PC-9 (cell line): ENCODE data around the gene TNS1. TPM values are rescaled to one million over a fixed set of nuclear protein-coding genes. Genes with fewer than 3 reads are reported as not detected.
"Not testable (repeated sequence)": the region's sequence is repeated elsewhere in the genome, so short reads cannot be mapped to it uniquely, and the experiment has no call there.

Experiments
- BruUV-seq: library from RNA; stranded (reverse); fragments of 400-500 nt; replicated peaks from 2 replicates; lab custom pipeline; 2021; lab: Mats Ljungman, UMichigan
- CTCF ChIA-PET: fragments of 300-600 bp; sonication (Branson Sonifier 250); formaldehyde crosslinking; loops from one replicate; lab custom pipeline; 2022; ENCODE audit warnings: antibody characterized with exemption; lab: Charles Lee
- POLR2A ChIA-PET: fragments of 300-600 bp; sonication (Branson Sonifier 250); formaldehyde crosslinking; loops from one replicate; lab custom pipeline; 2022; ENCODE audit warnings: antibody characterized with exemption; ENCODE audit not compliant: unreplicated experiment; lab: Charles Lee
- DNase-seq, 2 experiments: peaks; one replicate each; pipeline versions ENCODE4 v3.0.0 to v3.0.0-alpha.2; 2015 to 2022; ENCODE audit warnings: mixed read lengths in 1 of 2
- H2AFZ ChIP-seq: fragments of 200-600 bp; sonication (generic); 2 replicates; pipeline ENCODE4 v1.8.1; 2017; ENCODE audit warnings: antibody characterized with exemption
- H3F3A ChIP-seq: fragments of 200-600 bp; sonication (generic); 2 replicates; pipeline ENCODE4 v1.8.1; 2017; ENCODE audit warnings: antibody characterized with exemption, mild to moderate bottlenecking, low read depth; ENCODE audit not compliant: insufficient read depth
- H3K27ac ChIP-seq: fragments of 200-600 bp; sonication (generic); 2 replicates; pipeline ENCODE4 v1.6.1; 2016; ENCODE audit warnings: mixed run types
- H3K27me3 ChIP-seq: fragments of 200-600 bp; sonication (generic); 2 replicates; pipeline ENCODE4 v1.6.1; 2016; ENCODE audit warnings: low read depth, mixed run types; ENCODE audit not compliant: insufficient read depth
- H3K36me3 ChIP-seq: fragments of 200-600 bp; sonication (generic); 2 replicates; pipeline ENCODE4 v1.6.1; 2016; ENCODE audit warnings: low read depth, mixed run types
- H3K4me1 ChIP-seq: fragments of 200-600 bp; sonication (generic); replicated peaks from 2 replicates; pipeline ENCODE4 v1.6.1; 2016; ENCODE audit warnings: mixed run types; ENCODE audit not compliant: insufficient read depth
- H3K4me2 ChIP-seq: fragments of 200-600 bp; sonication (generic); 2 replicates; pipeline ENCODE4 v1.6.1; 2017; ENCODE audit warnings: mixed run types
- H3K4me3 ChIP-seq: fragments of 200-600 bp; sonication (generic); 2 replicates; pipeline ENCODE4 v1.6.1; 2016; ENCODE audit warnings: mixed run types
- H3K79me2 ChIP-seq: fragments of 200-600 bp; sonication (generic); 2 replicates; pipeline ENCODE4 v1.6.1; 2017; ENCODE audit warnings: low read depth, mixed run types
- H3K9me2 ChIP-seq: fragments of 200-600 bp; sonication (generic); 2 replicates; pipeline ENCODE4 v1.8.1; 2017; ENCODE audit warnings: mild to moderate bottlenecking; ENCODE audit not compliant: insufficient read depth
- H3K9me3 ChIP-seq: fragments of 200-600 bp; sonication (generic); 2 replicates; pipeline ENCODE4 v1.8.1; 2016; ENCODE audit warnings: low read depth; ENCODE audit not compliant: insufficient read depth
- H4K20me1 ChIP-seq: fragments of 200-600 bp; sonication (generic); 2 replicates; pipeline ENCODE4 v1.8.1; 2017; ENCODE audit not compliant: insufficient read depth
- EZH2 ChIP-seq: fragments of 200-600 bp; sonication (generic); IDR thresholded peaks from 2 replicates; pipeline ENCODE4 v1.8.0; 2017; ENCODE audit warnings: antibody characterized with exemption, low read depth
- intact Hi-C: fragments of 100-400 bp; cut with micrococcal nuclease; formaldehyde crosslinking; loops from one replicate; pipeline ENCODE4 v1.10.0; 2022; ENCODE audit not compliant: unreplicated experiment
- total RNA-seq: library from RNA; stranded (reverse); gene quantifications from 2 replicates; pipeline ENCODE4 v1.2.3, GENCODE V29; 2021
- TF ChIP-seq, protein P1 (sequence below): fragments of 200-600 bp; sonication (generic); conservative IDR thresholded peaks from 2 replicates; pipeline ENCODE4 v1.6.1; 2017; ENCODE audit warnings: mixed run types, antibody characterized with exemption, mild to moderate bottlenecking, moderate library complexity

The TNS1 gene
- total RNA-seq, 1 experiment from 2014 or later, result 5.5 TPM

DNA sequence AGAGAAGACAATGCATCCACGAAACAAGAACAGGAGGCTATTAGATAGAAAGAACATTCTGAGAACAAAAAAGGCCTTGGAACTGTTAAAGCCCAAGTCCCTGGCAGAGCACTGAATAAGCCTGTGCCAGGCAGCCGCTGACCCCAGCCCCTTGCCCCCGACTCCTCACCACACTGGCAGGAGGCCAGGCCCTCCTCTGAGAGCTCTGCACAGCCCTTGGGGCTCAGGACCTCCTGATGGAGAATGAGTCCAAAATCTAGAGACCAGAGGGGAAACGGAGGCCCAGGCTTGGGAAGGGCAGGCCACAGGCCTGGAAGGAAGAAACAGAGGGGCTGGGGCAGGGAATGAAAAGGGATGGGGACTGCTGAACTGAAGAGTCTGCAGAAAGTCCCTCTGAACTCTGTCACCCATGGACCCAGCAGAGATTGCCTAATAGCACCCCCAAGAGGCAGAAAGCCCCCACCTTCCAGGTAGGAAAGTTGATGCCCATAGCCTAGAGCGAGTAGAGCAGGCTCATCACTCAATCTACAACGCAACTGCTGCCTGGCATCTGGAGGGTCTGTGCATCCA is 18.3 kb upstream of the TNS1 start:
- no peaks in the 10 kb centered on the region for H3K36me3 ChIP-seq
- CTCF ChIA-PET, result no interaction called here

DNA sequence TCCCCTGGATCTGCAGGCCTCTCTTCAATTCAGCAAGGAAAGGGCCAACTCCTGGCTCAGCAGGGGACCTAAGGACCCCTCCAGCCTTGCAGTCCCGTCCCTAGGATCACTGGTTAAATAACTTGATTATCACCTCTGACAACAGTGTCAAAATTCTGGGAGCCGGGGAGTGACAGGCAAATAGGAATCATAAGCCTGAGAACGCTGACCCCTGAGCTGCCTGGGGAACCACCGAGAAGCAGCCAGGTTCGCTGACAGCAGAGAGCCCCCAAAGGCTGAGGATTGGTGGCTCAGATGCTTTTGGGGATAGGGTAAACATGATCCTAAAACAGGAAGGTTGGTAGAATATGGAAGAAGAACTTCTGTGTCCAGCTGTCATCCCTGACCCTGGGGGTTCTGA is 17.5 kb upstream of the TNS1 start:
- H3F3A ChIP-seq, result no peaks in the 10 kb centered on the region
- intact Hi-C loops, result no loop called here
- H3K4me2 ChIP-seq, result no peak overlapping the region
- H4K20me1 ChIP-seq, result no peaks in the 10 kb centered on the region
- CTCF ChIA-PET, result no interaction called here
- no TSS peak for BruUV-seq
- POLR2A ChIA-PET, result no interaction called here
- H3K79me2 ChIP-seq, result no peaks in the 10 kb centered on the region
- no peak for DNase-seq
- TF ChIP-seq, protein P1, sequence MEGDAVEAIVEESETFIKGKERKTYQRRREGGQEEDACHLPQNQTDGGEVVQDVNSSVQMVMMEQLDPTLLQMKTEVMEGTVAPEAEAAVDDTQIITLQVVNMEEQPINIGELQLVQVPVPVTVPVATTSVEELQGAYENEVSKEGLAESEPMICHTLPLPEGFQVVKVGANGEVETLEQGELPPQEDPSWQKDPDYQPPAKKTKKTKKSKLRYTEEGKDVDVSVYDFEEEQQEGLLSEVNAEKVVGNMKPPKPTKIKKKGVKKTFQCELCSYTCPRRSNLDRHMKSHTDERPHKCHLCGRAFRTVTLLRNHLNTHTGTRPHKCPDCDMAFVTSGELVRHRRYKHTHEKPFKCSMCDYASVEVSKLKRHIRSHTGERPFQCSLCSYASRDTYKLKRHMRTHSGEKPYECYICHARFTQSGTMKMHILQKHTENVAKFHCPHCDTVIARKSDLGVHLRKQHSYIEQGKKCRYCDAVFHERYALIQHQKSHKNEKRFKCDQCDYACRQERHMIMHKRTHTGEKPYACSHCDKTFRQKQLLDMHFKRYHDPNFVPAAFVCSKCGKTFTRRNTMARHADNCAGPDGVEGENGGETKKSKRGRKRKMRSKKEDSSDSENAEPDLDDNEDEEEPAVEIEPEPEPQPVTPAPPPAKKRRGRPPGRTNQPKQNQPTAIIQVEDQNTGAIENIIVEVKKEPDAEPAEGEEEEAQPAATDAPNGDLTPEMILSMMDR, result no peak
- TF ChIP-seq EZH2, result no peak
- H3K27me3 ChIP-seq, result no peaks in the 10 kb centered on the region
- no peak overlapping the region for H3K27ac ChIP-seq
- no peaks in the 10 kb centered on the region for H3K9me2 ChIP-seq
- no peak overlapping the region for H2AFZ ChIP-seq
- H3K4me1 ChIP-seq, result no peaks in the 10 kb centered on the region
- no peaks in the 10 kb centered on the region for H3K36me3 ChIP-seq
- no peaks in the 10 kb centered on the region for H3K9me3 ChIP-seq
- no peak overlapping the region for H3K4me3 ChIP-seq

More for the DNA sequence above, 18.3 kb upstream of the TNS1 start:
- Histone ChIP-seq H3K4me1 (no peaks in the 10 kb centered on the region), H3K27me3 (no peaks in the 10 kb centered on the region), H4K20me1 (no peaks in the 10 kb centered on the region), H3K4me3 (no peak overlapping the region), H2AFZ (no peak overlapping the region), H3K4me2 (no peak overlapping the region), H3K79me2 (no peaks in the 10 kb centered on the region), H3K9me3 (no peaks in the 10 kb centered on the region), H3K27ac (no peak overlapping the region), H3F3A (no peaks in the 10 kb centered on the region), H3K9me2 (no peaks in the 10 kb centered on the region)
- intact Hi-C loops, result no loop called here
- TF ChIP-seq, protein P1, result no peak
- no peak for TF ChIP-seq EZH2
- POLR2A ChIA-PET, result interaction anchor here (0.5 kb wide), 1 partner anchor 491 kb away, joined by 3 read pairs; no protein-coding TSS in a partner anchor
- no peak for DNase-seq
- BruUV-seq, result no TSS peak

DNA sequence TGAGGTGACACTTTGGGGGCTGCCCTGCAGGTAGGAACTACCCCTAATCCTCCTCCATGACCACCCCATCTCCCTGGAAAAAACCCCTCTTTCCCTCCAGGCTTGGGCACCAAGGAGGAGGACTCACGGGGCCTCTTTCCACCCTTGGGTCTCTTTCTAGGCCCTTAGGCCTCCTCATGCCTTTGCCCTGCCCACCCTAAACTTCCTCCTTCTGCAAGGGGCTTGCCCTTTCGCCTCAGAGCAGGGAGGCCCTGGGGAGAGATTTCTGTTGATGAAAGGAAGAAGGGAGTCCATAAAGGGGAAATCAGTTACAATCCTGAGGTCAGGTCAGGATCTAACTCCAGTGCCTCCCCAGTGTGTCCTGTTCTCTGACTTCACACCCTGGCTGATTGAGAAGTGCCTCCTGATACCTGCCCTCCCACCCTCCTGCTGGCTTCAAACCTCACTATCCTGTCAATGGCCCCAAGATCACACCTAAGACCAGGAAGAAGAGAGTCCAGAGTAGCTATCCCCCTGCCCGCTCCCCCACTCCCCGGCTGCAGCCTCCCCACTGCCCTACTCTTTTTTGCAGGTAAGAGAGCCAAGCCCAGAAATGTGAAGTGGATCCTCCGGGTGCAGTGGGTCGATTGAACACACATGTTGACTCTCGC is 16.7 kb upstream of the TNS1 start:
- Histone ChIP-seq H3F3A (no peaks in the 10 kb centered on the region), H3K4me3 (no peak overlapping the region), H3K4me1 (no peaks in the 10 kb centered on the region), H3K9me3 (no peaks in the 10 kb centered on the region), H3K36me3 (no peaks in the 10 kb centered on the region), H3K4me2 (no peak overlapping the region), H4K20me1 (no peaks in the 10 kb centered on the region), H3K79me2 (no peaks in the 10 kb centered on the region), H3K27ac (no peak overlapping the region), H3K27me3 (no peaks in the 10 kb centered on the region), H2AFZ (no peak overlapping the region), H3K9me2 (no peaks in the 10 kb centered on the region)
- DNase-seq, result no peak
- TF ChIP-seq, protein P1, result no peak
- TF ChIP-seq EZH2, result no peak
- ChIA-PET CTCF (no interaction called here), POLR2A (interaction anchor here (0.6 kb wide), 2 partner anchors 14 to 326 kb away, joined by 3 to 5 read pairs; no protein-coding TSS in a partner anchor)
- intact Hi-C loops, result no loop called here
- no TSS peak for BruUV-seq

DNA sequence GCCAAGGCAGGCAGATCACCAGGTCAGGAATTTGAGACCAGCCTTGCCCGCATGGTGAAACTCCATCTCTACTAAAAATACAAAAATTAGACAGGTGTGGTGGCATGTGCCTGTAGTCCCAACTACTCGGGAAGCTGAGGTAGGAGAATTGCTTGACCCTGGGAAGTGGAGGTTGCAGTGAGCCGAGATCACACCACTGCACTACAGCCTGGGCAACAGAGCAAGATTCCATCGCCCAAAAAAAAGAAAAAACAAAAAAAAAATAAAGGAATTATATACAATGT is 16.0 kb upstream of the TNS1 start:
- H3K36me3 ChIP-seq, H4K20me1 ChIP-seq, CTCF ChIA-PET, H3K27me3 ChIP-seq, H3K4me3 ChIP-seq, H2AFZ ChIP-seq, H3K4me1 ChIP-seq, H3K9me3 ChIP-seq, intact Hi-C loops, H3K9me2 ChIP-seq, H3K4me2 ChIP-seq, H3K27ac ChIP-seq, H3K79me2 ChIP-seq, H3F3A ChIP-seq, DNase-seq, BruUV-seq: not testable (repeated sequence)
- POLR2A ChIA-PET, result interaction anchor here (0.6 kb wide), 2 partner anchors 14 to 325 kb away, joined by 3 to 5 read pairs; no protein-coding TSS in a partner anchor
